CD4-positive, alpha-beta T cell (primary cell): Measurements from ENCODE around the gene TYSND1. TPM values are rescaled to one million over a fixed set of nuclear protein-coding genes. Genes with fewer than 3 reads are reported as not detected.

Experiments
- ATAC-seq: fragments of 200-7000 bp; cut with Tn5 transposase; one replicate; pipeline ENCODE4 v1.10.0; 2022; ENCODE audit warnings: mild to moderate bottlenecking; ENCODE audit not compliant: poor library complexity
- CTCF ChIA-PET: fragments of 350-600 bp; sonication (Branson Sonifier 250); formaldehyde crosslinking; loops from one replicate; lab custom pipeline; 2021; ENCODE audit warnings: antibody characterized with exemption, inconsistent platforms; lab: Charles Lee
- POLR2A ChIA-PET: fragments of 350-600 bp; sonication (Branson Sonifier 250); formaldehyde crosslinking; loops from one replicate; lab custom pipeline; 2021; ENCODE audit warnings: antibody characterized with exemption, inconsistent platforms; lab: Charles Lee
- DNase-seq, 14 experiments: peaks; one replicate each; pipeline ENCODE4 v3.0.0-alpha.2; 2013 to 2020; ENCODE audit warnings: mixed read lengths in 2 of 14
- H3K27ac ChIP-seq, 2 donors: one replicate each; pipeline versions ENCODE4 v1.5.1 to v1.7.0; 2013; ENCODE audit warnings: low read length in 2 of 2, low read depth in 1 of 2, mild to moderate bottlenecking in 1 of 2
- H3K27me3 ChIP-seq, 2 experiments: 1 replicate in 1 of 2; 2 replicates in 1 of 2; pipeline versions ENCODE4 v1.6.1 to v1.7.0; 2013; ENCODE audit warnings: low read length in 2 of 2, control low read depth in 1 of 2, mild to moderate bottlenecking in 1 of 2, moderate library complexity in 1 of 2; ENCODE audit not compliant: insufficient read depth in 2 of 2, control insufficient read depth in 1 of 2
- H3K36me3 ChIP-seq: one replicate; pipeline ENCODE4 v1.6.1; 2013; ENCODE audit warnings: low read length, control low read depth; ENCODE audit not compliant: insufficient read depth
- H3K4me1 ChIP-seq: one replicate; pipeline ENCODE4 v1.6.1; 2013; ENCODE audit warnings: low read length, control low read depth; ENCODE audit not compliant: insufficient read depth
- H3K4me3 ChIP-seq: one replicate; pipeline ENCODE4 v1.5.1; 2013; ENCODE audit warnings: mild to moderate bottlenecking, low read length, moderate library complexity
- H3K9me3 ChIP-seq, 2 experiments: 1 replicate in 1 of 2; 2 replicates in 1 of 2; pipeline versions ENCODE4 v1.6.1 to v1.7.0; 2013; ENCODE audit warnings: low read length in 2 of 2, mild to moderate bottlenecking in 2 of 2, control low read depth in 1 of 2, moderate library complexity in 1 of 2; ENCODE audit not compliant: control insufficient read depth in 1 of 2, insufficient read depth in 1 of 2
- H3K27ac Mint-ChIP-seq: one replicate; pipeline ENCODE4 v1.8.0; 2020; ENCODE audit warnings: mixed read lengths
- H3K27me3 Mint-ChIP-seq: one replicate; pipeline ENCODE4 v1.8.0; 2021; ENCODE audit warnings: mixed read lengths
- H3K36me3 Mint-ChIP-seq: one replicate; pipeline ENCODE4 v1.8.0; 2021; ENCODE audit warnings: low read depth, mixed read lengths
- H3K4me1 Mint-ChIP-seq: one replicate; pipeline ENCODE4 v1.8.0; 2021; ENCODE audit warnings: low read depth, mixed read lengths
- H3K4me3 Mint-ChIP-seq: one replicate; pipeline ENCODE4 v1.8.0; 2020; ENCODE audit warnings: mild to moderate bottlenecking, mixed read lengths
- H3K9me3 Mint-ChIP-seq: one replicate; pipeline ENCODE4 v1.8.0; 2020; ENCODE audit warnings: mixed read lengths
- intact Hi-C, 2 experiments: fragments of 100-400 bp; cut with DNase I in 1 of 2; cut with micrococcal nuclease in 1 of 2; formaldehyde crosslinking; loops; one replicate each; pipeline versions ENCODE4 v1.15.1 to v1.9.0; 2023 to 2025; cut with DNase I, micrococcal nuclease
- total RNA-seq, 174 experiments: library from RNA in 2 of 174; stranded (reverse) in 2 of 174; gene quantifications; one replicate each; pipeline ENCODE4 v1.2.3 and lab custom pipeline; 2021 to 2026
- TF ChIP-seq, protein P1 (sequence below): fragments of 200-600 bp; IDR thresholded peaks from one replicate; pipeline ENCODE4 v1.8.0; 2022; ENCODE audit warnings: antibody characterized with exemption, mild to moderate bottlenecking

TYSND1 gene
- total RNA-seq, 2 experiments from 2014 or later: 12.6 to 13.0 TPM

DNA sequence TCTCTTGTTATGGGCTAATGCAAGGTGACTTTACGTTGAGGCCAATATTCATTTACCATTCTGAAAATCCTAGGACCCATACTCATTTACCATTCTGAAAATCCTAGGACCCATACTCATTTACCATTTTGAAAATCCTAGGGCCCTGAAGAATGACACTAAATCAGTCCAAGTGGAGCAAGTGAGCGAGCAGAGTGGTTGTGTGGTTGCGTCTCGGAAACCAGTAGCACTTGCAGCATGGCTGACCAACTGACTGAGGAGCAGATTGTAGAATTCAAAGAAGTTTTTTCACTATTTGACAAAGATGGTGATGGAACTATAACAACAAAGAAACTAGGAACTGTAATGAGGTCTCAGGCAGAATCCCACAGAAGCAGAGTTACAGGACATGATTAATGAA lies 16.9 kb upstream of the TYSND1 start:
- Histone ChIP-seq H3K27me3 (no peaks in the 10 kb centered on the region), H3K4me3 (peak overlapping the region; percentile 4), H3K4me1 (peaks cover 50% of the 10 kb centered on the region), H3K36me3 (peaks cover 73% of the 10 kb centered on the region), H3K27ac (peak overlapping the region in 1 of 2 donors; percentile 49), H3K9me3 (no peaks in the 10 kb centered on the region)
- ChIA-PET POLR2A (interaction anchor here (0.8 to 1.4 kb wide), 3 partner anchors 17 to 71 kb away, joined by 3 to 23 read pairs (median 3); partner anchors contain the start of gene TYSND1), CTCF (interaction anchor here (0.8 kb wide), 1 partner anchor 18 kb away, joined by 6 read pairs; no protein-coding TSS in a partner anchor)
- no peaks in the 10 kb centered on the region for H3K9me3 Mint-ChIP-seq
- H3K27me3 Mint-ChIP-seq: no peaks in the 10 kb centered on the region
- H3K27ac Mint-ChIP-seq: peak overlapping the region; percentile 80
- intact Hi-C loops: no loop called here
- TF ChIP-seq, protein P1, sequence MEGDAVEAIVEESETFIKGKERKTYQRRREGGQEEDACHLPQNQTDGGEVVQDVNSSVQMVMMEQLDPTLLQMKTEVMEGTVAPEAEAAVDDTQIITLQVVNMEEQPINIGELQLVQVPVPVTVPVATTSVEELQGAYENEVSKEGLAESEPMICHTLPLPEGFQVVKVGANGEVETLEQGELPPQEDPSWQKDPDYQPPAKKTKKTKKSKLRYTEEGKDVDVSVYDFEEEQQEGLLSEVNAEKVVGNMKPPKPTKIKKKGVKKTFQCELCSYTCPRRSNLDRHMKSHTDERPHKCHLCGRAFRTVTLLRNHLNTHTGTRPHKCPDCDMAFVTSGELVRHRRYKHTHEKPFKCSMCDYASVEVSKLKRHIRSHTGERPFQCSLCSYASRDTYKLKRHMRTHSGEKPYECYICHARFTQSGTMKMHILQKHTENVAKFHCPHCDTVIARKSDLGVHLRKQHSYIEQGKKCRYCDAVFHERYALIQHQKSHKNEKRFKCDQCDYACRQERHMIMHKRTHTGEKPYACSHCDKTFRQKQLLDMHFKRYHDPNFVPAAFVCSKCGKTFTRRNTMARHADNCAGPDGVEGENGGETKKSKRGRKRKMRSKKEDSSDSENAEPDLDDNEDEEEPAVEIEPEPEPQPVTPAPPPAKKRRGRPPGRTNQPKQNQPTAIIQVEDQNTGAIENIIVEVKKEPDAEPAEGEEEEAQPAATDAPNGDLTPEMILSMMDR: no peak
- peaks cover 85% of the 10 kb centered on the region for H3K4me1 Mint-ChIP-seq
- no peak for DNase-seq
- peaks cover 82% of the 10 kb centered on the region for H3K36me3 Mint-ChIP-seq
- H3K4me3 Mint-ChIP-seq: peak overlapping the region; percentile 18
- ATAC-seq: no peak

- ChIA-PET POLR2A (interaction anchor here (0.8 to 1.4 kb wide), 3 partner anchors 16 to 71 kb away, joined by 3 to 23 read pairs (median 3); partner anchors contain the start of gene TYSND1), CTCF (interaction anchor here (0.8 kb wide), 1 partner anchor 17 kb away, joined by 6 read pairs; no protein-coding TSS in a partner anchor)
- no peaks in the 10 kb centered on the region for H3K27me3 ChIP-seq
- Mint-ChIP-seq H3K4me1 (peaks cover 79% of the 10 kb centered on the region), H3K9me3 (no peaks in the 10 kb centered on the region), H3K27ac (peak overlapping the region; percentile 80), H3K4me3 (peak overlapping the region; percentile 59), H3K36me3 (peaks cover 86% of the 10 kb centered on the region), H3K27me3 (no peaks in the 10 kb centered on the region)
- intact Hi-C loops: no loop called here
- H3K4me1 ChIP-seq: peaks cover 44% of the 10 kb centered on the region
- H3K9me3 ChIP-seq: no peaks in the 10 kb centered on the region
- peaks cover 76% of the 10 kb centered on the region for H3K36me3 ChIP-seq
- TF ChIP-seq, protein P1: no peak
- H3K27ac ChIP-seq: peak overlapping the region in 1 of 2 donors; percentile 49
- H3K4me3 ChIP-seq: peak overlapping the region; percentile 4
- peak; percentile 81 for ATAC-seq
- DNase-seq: peak in 8 of 14 experiments; percentile 18 to 88 (median 52)
Measured at GRCh38 chr10:70162892-70163201, 16.3 kb upstream of the TYSND1 start.

- ATAC-seq (no peak), DNase-seq (peak in 1 of 14 experiments; percentile 11)
- no peaks in the 10 kb centered on the region for H3K27me3 Mint-ChIP-seq
- Histone ChIP-seq H3K9me3 (no peaks in the 10 kb centered on the region), H3K36me3 (peaks cover 77% of the 10 kb centered on the region), H3K27ac (peak overlapping the region; percentile 33 to 58), H3K4me3 (peak overlapping the region; percentile 4), H3K4me1 (peaks cover 41% of the 10 kb centered on the region), H3K27me3 (no peaks in the 10 kb centered on the region)
- H3K36me3 Mint-ChIP-seq: peaks cover 88% of the 10 kb centered on the region
- POLR2A ChIA-PET: interaction anchor here (0.8 to 2.1 kb wide), 4 partner anchors 16 to 70 kb away, joined by 3 to 23 read pairs (median 8); partner anchors contain the start of gene TYSND1
- peak overlapping the region; percentile 59 for H3K4me3 Mint-ChIP-seq
- no peaks in the 10 kb centered on the region for H3K9me3 Mint-ChIP-seq
- H3K4me1 Mint-ChIP-seq: peaks cover 75% of the 10 kb centered on the region
- TF ChIP-seq, protein P1: no peak
- H3K27ac Mint-ChIP-seq: peak overlapping the region; percentile 80
- CTCF ChIA-PET: interaction anchor here (0.8 to 2.1 kb wide), 2 partner anchors 16 to 17 kb away, joined by 6 to 20 read pairs; partner anchors contain the start of gene TYSND1
- intact Hi-C loops: no loop called here
Measured at GRCh38 chr10:70162151-70162891, 15.8 kb upstream of the TYSND1 start.
